NCI-H2107 (cell line): ENCODE measurements around the gene LIPM.

Experiments
- DNase-seq: peaks from one replicate; lab custom pipeline; 2025; lab: John Stamatoyannopoulos, UW

LIPM gene

DNA sequence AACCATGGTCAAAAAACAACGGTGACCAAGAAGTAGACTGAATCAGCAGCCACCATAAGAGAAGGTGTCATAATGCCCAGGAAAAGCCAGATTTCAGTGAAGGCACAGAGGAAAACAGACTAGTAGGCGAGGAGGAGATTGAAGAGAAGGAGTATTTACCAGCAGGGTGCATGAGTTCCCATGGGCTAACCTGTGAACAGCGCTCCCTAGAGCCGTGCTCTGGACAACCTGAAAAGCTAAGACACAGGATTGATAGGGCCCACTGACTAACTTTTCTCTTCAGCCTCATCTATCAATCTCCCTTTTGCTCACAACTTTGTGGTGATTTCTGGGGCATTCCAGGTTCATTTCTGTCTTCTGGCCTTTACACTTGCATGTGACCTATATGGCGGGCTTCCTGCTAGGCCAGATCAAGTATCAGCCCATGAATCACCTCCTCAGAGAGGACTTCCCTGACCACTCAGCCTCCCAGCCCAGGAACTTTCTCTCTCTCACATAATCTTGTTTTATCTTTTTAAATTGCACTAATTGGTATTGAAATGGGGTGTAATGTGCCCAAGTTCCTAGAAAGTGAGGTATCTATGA is 36.3 kb downstream of the LIPM start:
- no peak for DNase-seq

GRCh38 chr10:88840104-88840503 is 37.6 kb downstream of the LIPM start:
- DNase-seq: no peak

DNA sequence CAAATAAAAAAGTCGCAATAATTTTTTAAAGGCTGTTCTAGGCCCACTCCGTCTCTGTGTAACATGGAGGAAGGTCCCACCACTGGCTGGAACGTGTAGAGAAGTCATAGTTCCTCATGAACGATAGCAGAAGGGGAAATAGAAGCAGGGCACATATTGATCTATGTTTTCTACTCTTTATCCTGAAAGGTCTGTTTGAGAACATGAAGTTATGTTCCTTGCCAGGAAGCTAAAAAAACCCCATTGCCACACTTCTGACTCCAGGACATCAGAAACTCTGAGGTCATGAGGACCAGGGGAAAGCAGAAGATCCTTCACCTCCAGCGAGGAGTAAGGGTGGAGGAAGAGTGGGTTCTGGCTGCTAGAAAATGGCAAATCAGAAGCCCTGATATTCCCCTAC is 38.4 kb downstream of the LIPM start:
- no peak for DNase-seq

DNA sequence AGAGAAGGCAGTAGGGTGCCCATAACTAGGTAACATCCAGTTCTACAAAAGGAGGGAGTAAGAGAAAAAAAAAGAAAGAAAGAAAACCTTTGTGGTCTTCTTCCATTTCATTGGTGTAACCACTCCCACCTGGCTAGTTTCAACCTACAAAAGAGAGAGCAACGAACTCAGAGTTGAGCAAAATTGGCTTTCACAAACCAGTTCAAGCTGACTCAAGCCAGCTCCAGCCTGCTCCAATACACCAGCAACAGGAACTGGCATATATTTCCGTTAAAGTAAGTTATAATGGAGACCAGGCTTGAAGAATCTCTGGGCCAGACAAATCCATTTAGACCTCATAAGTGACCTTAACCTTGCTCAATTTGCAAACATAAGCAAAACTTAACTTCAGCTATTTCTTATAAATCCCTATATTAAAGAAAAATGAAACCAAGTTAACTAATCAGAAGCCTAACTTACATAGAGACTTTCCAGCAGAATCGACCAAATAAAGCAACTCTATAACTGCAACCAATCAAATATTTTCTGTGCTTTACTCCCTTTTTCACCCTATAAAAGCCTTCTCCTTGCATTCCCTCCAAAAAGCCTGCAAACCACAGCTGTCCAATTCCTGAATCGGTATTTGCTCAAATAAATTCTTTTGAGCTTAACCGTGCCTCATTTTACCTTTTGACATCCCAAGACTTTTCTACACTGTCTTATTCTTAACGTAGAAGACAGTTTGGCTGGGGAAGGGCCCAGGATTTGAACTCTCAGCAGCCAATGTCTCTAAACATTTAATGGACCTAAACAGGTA is 39.0 kb downstream of the LIPM start:
- no peak for DNase-seq

DNA sequence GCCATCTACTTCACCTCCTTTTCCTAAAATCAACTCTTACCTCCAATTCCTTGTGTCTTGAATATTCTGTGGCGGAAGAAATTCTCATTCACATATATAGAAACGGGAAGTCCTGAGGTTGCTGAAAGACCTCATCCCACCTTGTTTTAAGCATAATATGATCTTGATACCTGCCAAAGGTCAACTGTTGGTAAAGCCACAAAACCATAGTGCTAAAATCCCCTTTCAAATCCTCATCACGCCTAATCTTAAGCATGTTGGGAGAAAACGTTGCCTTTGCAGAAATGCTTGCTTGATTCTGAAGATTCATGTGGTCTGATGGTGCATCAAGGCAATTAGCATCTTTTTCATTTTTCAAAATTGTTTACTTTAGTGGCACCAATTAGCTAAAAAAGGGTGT is 40.6 kb downstream of the LIPM start:
- no peak for DNase-seq

GRCh38 chr10:88848499-88848898 is 46.0 kb downstream of the LIPM start:
- DNase-seq: no peak

DNA sequence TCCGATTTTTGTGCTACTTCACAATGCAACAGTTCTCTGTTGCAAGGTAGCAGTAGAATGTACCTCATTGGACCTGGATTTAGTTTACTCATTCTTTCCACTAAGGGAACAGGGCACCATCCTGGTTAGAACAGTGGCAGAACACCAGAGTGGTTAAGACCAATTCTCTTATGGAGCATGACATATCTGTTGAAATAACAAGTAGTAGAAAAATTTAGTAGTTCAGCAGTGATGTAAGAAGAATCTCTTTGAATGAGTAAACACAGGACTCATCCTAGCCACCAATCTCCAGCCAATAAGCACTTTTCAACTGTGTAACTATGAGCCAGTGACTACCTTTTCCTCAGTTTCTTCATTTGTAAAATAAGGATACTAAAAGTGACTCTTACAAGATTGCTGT is 46.7 kb downstream of the LIPM start:
- DNase-seq: no peak

GRCh38 chr10:88850712-88851111 is 48.2 kb downstream of the LIPM start:
- DNase-seq: no peak

DNA sequence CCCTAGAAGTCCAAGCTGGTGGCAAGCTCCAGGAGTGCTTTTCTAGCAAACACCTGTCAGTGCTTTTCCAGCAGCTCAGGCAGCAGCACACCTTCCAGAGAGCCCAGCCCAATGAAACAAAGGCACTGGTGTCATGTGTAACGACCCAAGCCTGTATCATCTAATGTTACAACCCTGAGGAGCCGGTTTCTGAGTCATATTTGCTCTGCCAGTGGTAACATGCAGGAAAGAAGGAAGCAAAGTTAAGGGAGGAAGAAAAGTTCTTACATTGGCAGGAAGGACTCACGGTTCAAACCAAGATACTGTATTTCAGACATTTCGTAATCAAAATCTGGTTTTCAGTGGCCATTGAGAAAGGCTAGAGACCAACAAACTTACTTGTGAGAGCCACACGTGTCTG is 49.2 kb downstream of the LIPM start, which contains the start of gene ANKRD22:
ANKRD22 (minus strand) TSS at position 139 of the 400 bp plus-strand sequence. CDS start 237 bp downstream, outside the sequence.
- peak; percentile 0 for DNase-seq

DNA sequence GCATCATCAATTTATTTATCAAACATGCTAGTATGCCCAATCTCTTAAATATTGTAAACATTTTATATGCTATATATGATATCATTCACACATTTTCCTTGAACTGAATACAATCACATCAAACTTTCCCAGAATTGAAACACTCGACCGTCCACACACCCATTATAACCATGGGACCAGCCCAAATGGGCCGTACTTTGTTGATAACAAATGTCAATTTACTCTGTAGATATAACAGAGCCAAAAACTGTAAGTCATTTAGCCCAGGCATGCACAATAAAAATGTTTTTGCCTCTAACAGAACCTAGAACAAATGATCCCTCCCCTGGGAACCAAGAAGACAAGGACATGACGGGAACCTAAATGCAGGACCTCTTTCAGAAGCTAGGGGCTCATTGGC is 49.8 kb downstream of the LIPM start:
- DNase-seq: no peak

DNA sequence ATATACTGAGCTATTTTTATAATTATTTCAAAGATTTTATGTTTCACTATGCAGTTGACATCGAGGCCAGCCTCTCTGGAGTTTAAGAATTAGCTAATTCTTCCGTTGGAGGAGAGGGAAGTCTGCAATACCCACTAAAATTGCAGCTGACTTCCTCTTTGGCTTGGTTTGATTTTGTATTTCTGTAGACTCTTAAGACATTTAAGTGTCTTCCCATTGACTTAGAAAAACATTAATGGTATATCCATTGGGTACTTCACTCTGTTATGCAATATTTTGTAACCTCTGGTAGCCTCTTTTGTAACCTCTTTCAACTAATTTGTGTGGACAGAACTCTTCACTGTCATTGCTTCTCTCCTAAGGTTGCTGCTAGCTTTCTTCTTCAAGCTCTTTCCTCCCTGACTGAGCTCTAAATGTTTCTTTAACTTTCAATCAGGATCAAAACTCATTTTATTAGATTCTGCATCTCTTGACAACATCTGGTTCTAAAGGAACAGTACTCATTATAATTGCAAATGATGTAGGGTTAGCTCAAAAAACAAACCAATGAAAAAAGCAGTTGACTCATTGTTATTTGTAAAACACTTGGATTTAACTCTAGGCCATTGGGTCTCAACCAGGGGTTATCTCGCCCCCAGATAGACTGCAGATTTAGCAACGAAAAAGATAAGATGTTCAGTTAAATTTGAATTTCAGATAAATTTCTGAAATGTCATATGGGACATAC is 50.8 kb downstream of the LIPM start:
- no peak for DNase-seq

GRCh38 chr10:88854684-88855083 is 52.2 kb downstream of the LIPM start:
- DNase-seq: no peak

GRCh38 chr10:88857831-88858230 is 55.3 kb downstream of the LIPM start:
- DNase-seq: no peak

DNA sequence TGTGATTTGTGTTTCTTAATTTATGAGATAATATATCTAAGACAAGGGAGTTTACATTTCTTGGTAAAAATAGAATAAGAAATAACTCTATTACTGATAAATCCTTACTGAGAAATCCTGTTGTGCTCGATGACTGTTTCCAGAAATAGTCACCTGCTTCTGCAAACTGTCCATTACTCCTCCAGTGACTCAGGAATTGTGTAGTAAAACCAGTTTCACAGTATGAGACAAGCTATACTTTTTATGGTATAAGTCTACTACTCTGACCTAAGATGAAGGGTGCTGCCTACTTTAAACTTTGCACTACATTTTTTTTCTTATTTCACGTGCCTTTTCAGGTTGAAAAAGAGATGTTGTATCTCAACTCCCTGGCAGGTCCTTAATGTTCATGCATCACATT is 56.0 kb downstream of the LIPM start:
- no peak for DNase-seq

- DNase-seq: no peak
These were observed 58.5 kb downstream of the LIPM start for GRCh38 chr10:88861036-88861435.

GRCh38 chr10:88865281-88865876 is 62.8 kb downstream of the LIPM start:
- DNase-seq: no peak

DNA sequence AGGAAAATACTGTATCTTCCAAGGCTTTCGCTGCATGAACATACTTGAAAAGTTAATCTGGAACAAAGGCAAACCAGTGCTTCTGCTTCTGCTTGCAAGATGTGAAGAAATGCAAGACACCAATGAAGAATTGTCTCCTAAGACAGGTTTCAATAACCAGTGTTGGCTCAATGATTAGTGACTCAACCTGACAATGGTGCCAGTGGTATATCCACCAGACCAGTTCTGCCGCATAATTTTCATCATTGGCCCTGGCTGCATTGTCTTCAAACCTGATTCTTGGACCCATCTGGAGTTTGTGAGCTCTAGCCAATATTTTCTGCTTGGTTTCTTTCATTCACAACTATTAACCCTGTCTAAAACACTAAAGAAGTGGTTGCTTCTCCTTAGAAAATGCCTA is 63.9 kb downstream of the LIPM start:
- DNase-seq: no peak

GRCh38 chr10:88870089-88870488 is 67.6 kb downstream of the LIPM start:
- no peak for DNase-seq
